Lower leg skin (tissue), 3 donors: ENCODE results near the gene DENND1B.

ENCODE experiments used
- POLR2A ChIP-seq, 2 donors: fragments of 450-650 bp; IDR thresholded peaks; one replicate each; pipeline ENCODE4 v1.6.1; 2016 to 2017; ENCODE audit warnings: antibody characterized with exemption in 2 of 2, mild to moderate bottlenecking in 1 of 2, moderate library complexity in 1 of 2
- TF ChIP-seq, protein P1 (sequence below), 3 donors: fragments of 450-650 bp; IDR thresholded peaks; one replicate each; pipeline ENCODE4 v1.5.1; 2016; ENCODE audit warnings: antibody characterized with exemption in 3 of 3, mild to moderate bottlenecking in 3 of 3, moderate library complexity in 2 of 3

DNA sequence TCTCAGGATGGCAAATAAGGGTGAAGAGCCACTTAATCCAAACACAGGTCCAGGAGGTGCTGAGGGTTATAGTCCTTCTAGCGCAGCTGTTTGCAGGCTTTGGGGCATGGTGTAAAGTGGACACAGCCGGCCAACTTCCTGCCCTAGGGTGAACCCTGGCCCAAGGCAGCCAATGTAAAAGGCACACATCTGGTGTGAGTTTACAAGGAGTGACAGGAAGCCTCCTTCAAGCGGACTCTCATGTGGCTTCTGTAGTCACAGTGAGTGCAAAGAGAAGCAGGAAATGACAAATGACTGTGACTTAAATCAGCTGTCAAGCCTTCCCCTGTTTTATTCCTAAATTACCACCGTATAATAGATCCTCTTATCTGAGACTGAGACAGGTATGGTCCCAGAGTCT, 294.2 kb downstream of the DENND1B start:
- TF ChIP-seq, protein P1, sequence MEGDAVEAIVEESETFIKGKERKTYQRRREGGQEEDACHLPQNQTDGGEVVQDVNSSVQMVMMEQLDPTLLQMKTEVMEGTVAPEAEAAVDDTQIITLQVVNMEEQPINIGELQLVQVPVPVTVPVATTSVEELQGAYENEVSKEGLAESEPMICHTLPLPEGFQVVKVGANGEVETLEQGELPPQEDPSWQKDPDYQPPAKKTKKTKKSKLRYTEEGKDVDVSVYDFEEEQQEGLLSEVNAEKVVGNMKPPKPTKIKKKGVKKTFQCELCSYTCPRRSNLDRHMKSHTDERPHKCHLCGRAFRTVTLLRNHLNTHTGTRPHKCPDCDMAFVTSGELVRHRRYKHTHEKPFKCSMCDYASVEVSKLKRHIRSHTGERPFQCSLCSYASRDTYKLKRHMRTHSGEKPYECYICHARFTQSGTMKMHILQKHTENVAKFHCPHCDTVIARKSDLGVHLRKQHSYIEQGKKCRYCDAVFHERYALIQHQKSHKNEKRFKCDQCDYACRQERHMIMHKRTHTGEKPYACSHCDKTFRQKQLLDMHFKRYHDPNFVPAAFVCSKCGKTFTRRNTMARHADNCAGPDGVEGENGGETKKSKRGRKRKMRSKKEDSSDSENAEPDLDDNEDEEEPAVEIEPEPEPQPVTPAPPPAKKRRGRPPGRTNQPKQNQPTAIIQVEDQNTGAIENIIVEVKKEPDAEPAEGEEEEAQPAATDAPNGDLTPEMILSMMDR (IDR thresholded peaks at IDR 0.05): no peak
- TF ChIP-seq POLR2A (IDR thresholded peaks at IDR 0.05): no peak
